Measurements from ENCODE around the gene MED10.
A peak's percentile ranks its signal among the peaks of the same experiment; 100 is the strongest.

MED10 gene

GRCh38 chr5:6377905-6378765 is at the start of gene MED10:
TSS of gene MED10 (minus strand) at chr5:6378547. CDS start at chr5:6378483, 64 bp downstream.
- peak; percentile 98 for DNase-seq

GRCh38 chr5:6427694-6428093 is 49.3 kb upstream of the MED10 start:
- no peak for DNase-seq

- no peak for DNase-seq
Measured at GRCh38 chr5:6424700-6425099, 46.4 kb upstream of the MED10 start.

GRCh38 chr5:6424110-6424659 is 45.8 kb upstream of the MED10 start:
- no peak for DNase-seq

- DNase-seq: no peak
Measured at GRCh38 chr5:6423327-6424109, 45.2 kb upstream of the MED10 start.

GRCh38 chr5:6419340-6419852 is 41.0 kb upstream of the MED10 start:
- no peak for DNase-seq

- DNase-seq: no peak
Measured at GRCh38 chr5:6418679-6419276, 40.4 kb upstream of the MED10 start.

- no peak for DNase-seq
Measured at GRCh38 chr5:6417657-6418056, 39.3 kb upstream of the MED10 start.

GRCh38 chr5:6412811-6413210 is 34.5 kb upstream of the MED10 start:
- no peak for DNase-seq

- DNase-seq: no peak
Measured at GRCh38 chr5:6411141-6411540, 32.8 kb upstream of the MED10 start.

GRCh38 chr5:6410421-6410820 is 32.1 kb upstream of the MED10 start:
- DNase-seq: no peak

- no peak for DNase-seq
Measured at GRCh38 chr5:6408627-6409446, 30.5 kb upstream of the MED10 start.

GRCh38 chr5:6408260-6408596 is 29.9 kb upstream of the MED10 start:
- no peak for DNase-seq

GRCh38 chr5:6407558-6408259 is 29.4 kb upstream of the MED10 start:
- DNase-seq: no peak

- DNase-seq: no peak
Measured at GRCh38 chr5:6405591-6405990, 27.2 kb upstream of the MED10 start.

- DNase-seq: no peak
Measured at GRCh38 chr5:6404129-6404528, 25.8 kb upstream of the MED10 start.

- no peak for DNase-seq
Measured at GRCh38 chr5:6403416-6403815, 25.1 kb upstream of the MED10 start.

- no peak for DNase-seq
Measured at GRCh38 chr5:6402939-6403338, 24.6 kb upstream of the MED10 start.

GRCh38 chr5:6401410-6401809 is 23.1 kb upstream of the MED10 start:
- no peak for DNase-seq

- DNase-seq: no peak
Measured at GRCh38 chr5:6399980-6400910, 21.9 kb upstream of the MED10 start.
